Suprapubic skin (tissue), 4 donors: ENCODE results near the gene CELSR1. TPM values are rescaled to one million over a fixed set of nuclear protein-coding genes. Genes with fewer than 3 reads are reported as not detected.

Source experiments
- DNase-seq, 2 donors: peaks; one replicate each; pipeline ENCODE4 v3.0.0-alpha.2; 2019; ENCODE audit warnings: low spot score in 2 of 2
- H3K27ac ChIP-seq: fragments of 200-600 bp; sonication (generic); one replicate; pipeline ENCODE4 v1.5.1; 2019
- H3K27me3 ChIP-seq: fragments of 200-600 bp; sonication (generic); one replicate; pipeline ENCODE4 v1.5.1; 2019
- H3K36me3 ChIP-seq: fragments of 200-600 bp; sonication (generic); one replicate; pipeline ENCODE4 v1.5.1; 2019
- H3K4me1 ChIP-seq: fragments of 200-600 bp; sonication (generic); one replicate; pipeline ENCODE4 v1.5.1; 2019
- H3K4me3 ChIP-seq: fragments of 200-600 bp; sonication (generic); one replicate; pipeline ENCODE4 v1.5.1; 2019; ENCODE audit warnings: mild to moderate bottlenecking
- H3K9me3 ChIP-seq: fragments of 200-600 bp; sonication (generic); one replicate; pipeline ENCODE4 v1.5.1; 2019
- EP300 ChIP-seq: sonication (generic); formaldehyde crosslinking; IDR thresholded peaks from one replicate; pipeline ENCODE4 v1.6.1; 2017; ENCODE audit warnings: antibody characterized with exemption
- POLR2A ChIP-seq, 2 donors: fragments of 450-650 bp; IDR thresholded peaks; one replicate each; pipeline ENCODE4 v1.6.1; 2017; ENCODE audit warnings: antibody characterized with exemption in 2 of 2, mild to moderate bottlenecking in 2 of 2, moderate library complexity in 2 of 2
- POLR2AphosphoS5 ChIP-seq, 3 donors: sonication (generic); formaldehyde crosslinking; IDR thresholded peaks; one replicate each; pipeline ENCODE4 v1.6.1; 2017; ENCODE audit warnings: antibody characterized with exemption in 3 of 3
- WGBS: methylation state at CpG from one replicate; pipeline ENCODE4 v1.1.5; 2018; 5-methylcytosine and 5-hydroxymethylcytosine counted together
- total RNA-seq, 4 donors: library from RNA; depleted of rRNA; stranded (reverse); fragments of >200 nt; gene quantifications; one replicate each; pipeline ENCODE4 v1.1.0, GENCODE V29; 2016
- TF ChIP-seq, protein P1 (sequence below), 2 donors: fragments of 200-600 bp in 1 of 2; fragments of 450-650 bp in 1 of 2; sonication (generic) in 1 of 2; IDR thresholded peaks; one replicate each; pipeline ENCODE4 v1.5.1; 2016 to 2019; ENCODE audit warnings: antibody characterized with exemption in 2 of 2, mild to moderate bottlenecking in 1 of 2, moderate library complexity in 1 of 2

The CELSR1 gene
- total RNA-seq, 4 donors from 2014 or later, result 75.6 to 102 (median 77.5) TPM

- Histone ChIP-seq H3K4me1 (peaks cover 56% of the 10 kb centered on the region), H3K4me3 (no peak overlapping the region), H3K36me3 (no peaks in the 10 kb centered on the region), H3K9me3 (no peaks in the 10 kb centered on the region), H3K27ac (no peak overlapping the region), H3K27me3 (no peaks in the 10 kb centered on the region)
- no peak for DNase-seq
- TF ChIP-seq POLR2AphosphoS5 (IDR thresholded peaks at IDR 0.05) (no peak), POLR2A (IDR thresholded peaks at IDR 0.05) (no peak), EP300 (no peak)
- TF ChIP-seq, protein P1, sequence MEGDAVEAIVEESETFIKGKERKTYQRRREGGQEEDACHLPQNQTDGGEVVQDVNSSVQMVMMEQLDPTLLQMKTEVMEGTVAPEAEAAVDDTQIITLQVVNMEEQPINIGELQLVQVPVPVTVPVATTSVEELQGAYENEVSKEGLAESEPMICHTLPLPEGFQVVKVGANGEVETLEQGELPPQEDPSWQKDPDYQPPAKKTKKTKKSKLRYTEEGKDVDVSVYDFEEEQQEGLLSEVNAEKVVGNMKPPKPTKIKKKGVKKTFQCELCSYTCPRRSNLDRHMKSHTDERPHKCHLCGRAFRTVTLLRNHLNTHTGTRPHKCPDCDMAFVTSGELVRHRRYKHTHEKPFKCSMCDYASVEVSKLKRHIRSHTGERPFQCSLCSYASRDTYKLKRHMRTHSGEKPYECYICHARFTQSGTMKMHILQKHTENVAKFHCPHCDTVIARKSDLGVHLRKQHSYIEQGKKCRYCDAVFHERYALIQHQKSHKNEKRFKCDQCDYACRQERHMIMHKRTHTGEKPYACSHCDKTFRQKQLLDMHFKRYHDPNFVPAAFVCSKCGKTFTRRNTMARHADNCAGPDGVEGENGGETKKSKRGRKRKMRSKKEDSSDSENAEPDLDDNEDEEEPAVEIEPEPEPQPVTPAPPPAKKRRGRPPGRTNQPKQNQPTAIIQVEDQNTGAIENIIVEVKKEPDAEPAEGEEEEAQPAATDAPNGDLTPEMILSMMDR (IDR thresholded peaks at IDR 0.05), result no peak
- WGBS, result 56% methylated on average over 15 of the region's 15 CpGs
Observed at GRCh38 chr22:46528121-46528610, 9.3 kb downstream of the CELSR1 start.

DNA sequence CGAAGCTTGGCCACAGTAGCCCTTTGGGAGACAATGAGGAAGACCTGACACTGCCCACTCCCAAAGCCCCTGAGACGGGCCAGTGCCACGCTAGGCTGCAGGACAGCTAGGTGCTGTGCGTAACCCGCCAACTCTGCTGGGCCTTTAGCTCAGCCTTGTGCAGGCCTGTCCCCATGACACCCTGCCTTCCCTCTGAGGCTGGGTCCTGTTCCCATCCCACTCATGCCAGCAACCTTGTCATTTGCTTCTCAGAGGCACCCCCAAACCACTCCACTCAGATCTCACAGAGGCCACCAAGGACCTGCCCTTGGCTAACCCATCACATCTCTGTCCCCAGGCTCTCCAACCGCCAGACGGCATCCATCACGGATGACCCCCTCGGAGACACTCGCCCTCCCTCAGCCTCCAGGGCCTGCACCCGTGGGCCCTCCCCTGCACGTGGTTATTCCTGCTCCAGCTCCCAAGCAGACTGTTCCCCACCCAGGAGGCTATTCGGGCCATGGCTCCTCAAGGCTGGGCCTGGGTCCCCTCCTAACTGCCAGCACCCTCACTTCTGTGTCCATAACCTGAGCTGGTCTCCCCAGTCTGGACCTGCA is 11.1 kb downstream of the CELSR1 start:
- H3K27me3 ChIP-seq, result no peaks in the 10 kb centered on the region
- peaks cover 44% of the 10 kb centered on the region for H3K4me1 ChIP-seq
- WGBS, result 65% methylated on average over 11 of the region's 13 CpGs
- no peak for DNase-seq
- no peaks in the 10 kb centered on the region for H3K36me3 ChIP-seq
- H3K9me3 ChIP-seq, result no peaks in the 10 kb centered on the region
- no peak overlapping the region for H3K4me3 ChIP-seq
- no peak for TF ChIP-seq POLR2AphosphoS5 (IDR thresholded peaks at IDR 0.05)
- TF ChIP-seq, protein P1 (IDR thresholded peaks at IDR 0.05), result no peak
- TF ChIP-seq POLR2A (IDR thresholded peaks at IDR 0.05), result no peak
- TF ChIP-seq EP300, result no peak
- H3K27ac ChIP-seq, result no peak overlapping the region

GRCh38 chr22:46525389-46526243 is 11.8 kb downstream of the CELSR1 start:
- Histone ChIP-seq H3K36me3 (no peaks in the 10 kb centered on the region), H3K4me1 (peaks cover 36% of the 10 kb centered on the region), H3K4me3 (no peak overlapping the region), H3K27me3 (no peaks in the 10 kb centered on the region), H3K9me3 (no peaks in the 10 kb centered on the region), H3K27ac (peak overlapping the region; percentile 24)
- no peak for DNase-seq
- no peak for TF ChIP-seq POLR2AphosphoS5 (IDR thresholded peaks at IDR 0.05)
- 53% methylated on average over 16 of the region's 22 CpGs for WGBS

DNA sequence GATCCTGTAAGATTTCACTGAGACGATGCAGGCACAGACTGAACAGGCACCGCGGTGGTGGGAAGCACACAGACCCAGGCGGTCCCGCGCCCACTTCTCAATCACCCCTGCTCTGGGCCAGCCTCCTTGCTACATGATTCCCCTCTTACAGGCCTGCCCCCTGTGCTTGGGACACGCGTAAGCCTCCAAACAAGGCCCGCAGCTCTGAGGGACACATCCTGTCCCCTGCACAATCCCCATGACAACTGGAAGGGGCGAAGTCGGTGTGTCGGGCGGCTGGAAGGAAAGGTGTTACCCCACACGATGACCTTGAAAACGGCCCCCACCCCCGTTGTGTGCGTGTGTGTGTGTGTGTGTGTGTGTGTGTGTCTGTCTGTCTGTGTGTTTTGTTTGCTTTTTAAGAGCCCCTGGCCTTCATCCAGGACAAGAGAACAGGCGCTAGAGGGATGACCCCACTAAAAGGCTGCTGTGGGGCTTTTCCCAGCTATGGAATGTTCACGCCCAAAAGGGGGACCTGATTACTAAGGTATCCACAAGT is 13.1 kb downstream of the CELSR1 start:
- no peak overlapping the region for H3K4me3 ChIP-seq
- no peaks in the 10 kb centered on the region for H3K9me3 ChIP-seq
- DNase-seq, result no peak
- no peaks in the 10 kb centered on the region for H3K36me3 ChIP-seq
- H3K27me3 ChIP-seq, result no peaks in the 10 kb centered on the region
- 74% methylated on average over 19 of the region's 19 CpGs for WGBS
- no peak for TF ChIP-seq POLR2AphosphoS5 (IDR thresholded peaks at IDR 0.05)
- TF ChIP-seq, protein P1 (IDR thresholded peaks at IDR 0.05), result no peak
- TF ChIP-seq POLR2A (IDR thresholded peaks at IDR 0.05), result no peak
- no peak for TF ChIP-seq EP300
- no peak overlapping the region for H3K27ac ChIP-seq
- peaks cover 32% of the 10 kb centered on the region for H3K4me1 ChIP-seq

DNA sequence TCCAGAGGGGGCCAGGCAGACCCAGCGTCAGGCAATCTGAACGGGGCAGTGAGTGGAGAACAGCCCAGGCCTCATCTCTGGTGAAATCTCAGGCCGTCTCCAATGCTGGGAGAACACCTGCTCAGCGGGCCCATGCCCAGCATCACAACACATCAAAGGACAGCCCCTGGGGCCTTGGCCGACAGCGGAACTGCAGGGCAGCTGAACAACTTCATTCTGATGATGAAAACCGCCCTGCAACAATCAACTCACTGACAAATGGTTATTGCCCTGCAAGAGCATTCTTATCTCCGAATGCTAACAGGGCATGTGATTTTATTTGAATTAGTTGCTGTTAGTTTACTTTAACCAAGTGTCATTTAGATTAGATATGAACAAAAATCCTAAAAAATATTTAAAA is 14.6 kb downstream of the CELSR1 start:
- H3K27ac ChIP-seq, result no peak overlapping the region
- H3K9me3 ChIP-seq, result no peaks in the 10 kb centered on the region
- DNase-seq, result no peak
- H3K4me3 ChIP-seq, result no peak overlapping the region
- peaks cover 25% of the 10 kb centered on the region for H3K4me1 ChIP-seq
- WGBS, result 54% methylated on average over 8 of the region's 8 CpGs
- no peaks in the 10 kb centered on the region for H3K36me3 ChIP-seq
- TF ChIP-seq EP300 (no peak), POLR2A (IDR thresholded peaks at IDR 0.05) (no peak), POLR2AphosphoS5 (IDR thresholded peaks at IDR 0.05) (no peak)
- TF ChIP-seq, protein P1 (IDR thresholded peaks at IDR 0.05), result no peak
- no peaks in the 10 kb centered on the region for H3K27me3 ChIP-seq
